Testis (tissue), 3 donors: ENCODE data around the gene ZNF883. TPM values are rescaled to one million over a fixed set of nuclear protein-coding genes. Genes with fewer than 3 reads are reported as not detected.

Experiments
- DNase-seq: peaks from one replicate; pipeline ENCODE4 v3.0.0-alpha.2; 2019
- H3K27ac ChIP-seq, 2 donors: fragments of 200-600 bp; sonication (generic); one replicate each; pipeline ENCODE4 v1.5.1; 2019
- H3K27me3 ChIP-seq: fragments of 200-600 bp; sonication (generic); one replicate; pipeline ENCODE4 v1.5.1; 2019
- H3K36me3 ChIP-seq: fragments of 200-600 bp; sonication (generic); one replicate; pipeline ENCODE4 v1.5.1; 2017; ENCODE audit warnings: low read depth; ENCODE audit errors: missing control alignments
- H3K4me1 ChIP-seq: fragments of 200-600 bp; sonication (generic); one replicate; pipeline ENCODE4 v1.5.1; 2019
- H3K4me3 ChIP-seq, 2 donors: fragments of 200-600 bp; sonication (generic); one replicate each; pipeline ENCODE4 v1.5.1; 2017 to 2019
- H3K9me3 ChIP-seq: fragments of 200-600 bp; sonication (generic); one replicate; pipeline ENCODE4 v1.5.1; 2017
- POLR2A ChIP-seq: fragments of 450-650 bp; IDR thresholded peaks from one replicate; pipeline ENCODE4 v1.6.1; 2017; ENCODE audit warnings: antibody characterized with exemption, mild to moderate bottlenecking, moderate library complexity
- WGBS, 2 donors: methylation state at CpG; one replicate each; pipeline ENCODE4 v1.1.5; 2018; 5-methylcytosine and 5-hydroxymethylcytosine counted together
- intact Hi-C: fragments of 100-400 bp; cut with DNase I; formaldehyde crosslinking; loops from one replicate; pipeline ENCODE4 v1.15.1; 2023; ENCODE audit warnings: low total_unique reads
- polyA plus RNA-seq: library from polyadenylated mRNA; stranded (reverse); fragments of 350-450 nt; fragmentation: Illumina TruSeq; extraction: RNeasy Lipid Tissue Mini Kit (QIAGEN cat#74804); gene quantifications from one replicate; pipeline ENCODE4 v1.2.3, GENCODE V29; 2014; ENCODE audit warnings: low read depth, low replicate concordance; ENCODE audit not compliant: insufficient read depth
- total RNA-seq, 2 donors: library from RNA; depleted of rRNA; stranded (reverse); fragments of >200 nt; gene quantifications; one replicate each; pipeline ENCODE4 v1.2.3, GENCODE V29; 2016
- TF ChIP-seq, protein P1 (sequence below), 3 experiments: fragments of 450-650 bp in 2 of 3; fragments of 200-600 bp in 1 of 3; sonication (generic) in 1 of 3; IDR thresholded peaks; one replicate each; pipeline ENCODE4 v1.5.1; 2016 to 2019; ENCODE audit warnings: antibody characterized with exemption in 3 of 3, mild to moderate bottlenecking in 2 of 3, moderate library complexity in 1 of 3

ZNF883 gene
- total and polyA plus RNA-seq, 3 donors from 2014 or later: 2.8 to 8.9 (median 8.6) TPM

DNA sequence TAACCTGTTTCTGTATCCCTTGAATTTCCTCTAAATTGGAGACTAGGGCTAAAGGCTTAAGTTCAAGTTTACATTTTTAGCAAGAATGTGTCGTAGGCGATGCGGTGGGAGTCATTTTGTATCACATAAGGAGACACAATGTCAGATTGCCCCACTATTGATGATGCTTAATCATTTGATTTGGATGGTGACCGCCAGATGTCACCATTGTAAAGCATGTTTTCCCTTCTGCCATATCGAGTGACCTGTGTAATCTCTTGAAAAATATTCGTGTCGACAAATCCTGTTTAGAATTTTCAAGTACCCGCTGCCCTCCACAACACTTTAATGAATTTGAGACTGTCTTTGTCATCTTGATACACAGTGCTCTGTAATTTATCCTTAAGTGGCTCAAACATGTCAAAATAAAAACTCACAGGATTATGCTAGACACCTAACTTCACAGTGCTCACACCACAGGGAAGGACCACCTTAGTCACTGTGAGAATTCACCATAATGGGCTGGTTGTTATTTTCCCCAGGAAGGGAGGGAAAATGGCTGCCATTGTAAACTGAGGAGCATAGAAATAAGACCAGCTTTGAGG is 86.8 kb downstream of the ZNF883 start:
- no peaks in the 10 kb centered on the region for H3K9me3 ChIP-seq
- TF ChIP-seq, protein P1, sequence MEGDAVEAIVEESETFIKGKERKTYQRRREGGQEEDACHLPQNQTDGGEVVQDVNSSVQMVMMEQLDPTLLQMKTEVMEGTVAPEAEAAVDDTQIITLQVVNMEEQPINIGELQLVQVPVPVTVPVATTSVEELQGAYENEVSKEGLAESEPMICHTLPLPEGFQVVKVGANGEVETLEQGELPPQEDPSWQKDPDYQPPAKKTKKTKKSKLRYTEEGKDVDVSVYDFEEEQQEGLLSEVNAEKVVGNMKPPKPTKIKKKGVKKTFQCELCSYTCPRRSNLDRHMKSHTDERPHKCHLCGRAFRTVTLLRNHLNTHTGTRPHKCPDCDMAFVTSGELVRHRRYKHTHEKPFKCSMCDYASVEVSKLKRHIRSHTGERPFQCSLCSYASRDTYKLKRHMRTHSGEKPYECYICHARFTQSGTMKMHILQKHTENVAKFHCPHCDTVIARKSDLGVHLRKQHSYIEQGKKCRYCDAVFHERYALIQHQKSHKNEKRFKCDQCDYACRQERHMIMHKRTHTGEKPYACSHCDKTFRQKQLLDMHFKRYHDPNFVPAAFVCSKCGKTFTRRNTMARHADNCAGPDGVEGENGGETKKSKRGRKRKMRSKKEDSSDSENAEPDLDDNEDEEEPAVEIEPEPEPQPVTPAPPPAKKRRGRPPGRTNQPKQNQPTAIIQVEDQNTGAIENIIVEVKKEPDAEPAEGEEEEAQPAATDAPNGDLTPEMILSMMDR (IDR thresholded peaks at IDR 0.05): peak; percentile 21 to 42 (median 25)
- TF ChIP-seq POLR2A: no peak
- no peaks in the 10 kb centered on the region for H3K36me3 ChIP-seq
- H3K4me1 ChIP-seq: no peaks in the 10 kb centered on the region
- intact Hi-C loops: no loop called here
- H3K4me3 ChIP-seq: no peak overlapping the region
- WGBS, 2 donors: 38% methylated on average over 8 of the region's 8 CpGs
- H3K27me3 ChIP-seq: no peaks in the 10 kb centered on the region
- no peak overlapping the region for H3K27ac ChIP-seq
- peak; percentile 35 for DNase-seq

DNA sequence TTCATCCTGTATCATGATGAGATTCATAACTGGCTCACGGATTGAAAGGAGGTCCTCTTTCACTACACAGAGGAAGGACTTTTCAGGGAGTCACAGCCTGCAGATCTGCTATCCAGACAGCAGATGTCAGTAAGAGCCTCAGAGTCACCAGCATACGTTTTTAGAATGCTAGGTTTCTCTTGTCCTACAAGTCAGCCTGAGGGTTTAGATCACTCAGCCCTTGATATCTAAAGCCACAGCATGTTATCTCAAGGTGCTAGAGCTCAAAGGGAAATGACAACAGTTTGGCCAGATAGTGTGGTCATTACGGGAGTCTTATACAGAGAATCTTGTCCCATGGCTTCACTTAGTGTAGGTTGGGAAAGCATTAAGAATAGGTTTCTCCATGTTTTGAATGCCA is 90.4 kb downstream of the ZNF883 start:
- no peaks in the 10 kb centered on the region for H3K9me3 ChIP-seq
- 27 to 32% methylated on average over 3 of the region's 3 CpGs for WGBS, 2 donors
- TF ChIP-seq POLR2A: no peak
- TF ChIP-seq, protein P1 (IDR thresholded peaks at IDR 0.05): peak; percentile 20 to 33 (median 24)
- peak; percentile 40 for DNase-seq
- H3K27me3 ChIP-seq: no peaks in the 10 kb centered on the region
- no peaks in the 10 kb centered on the region for H3K4me1 ChIP-seq
- no peak overlapping the region for H3K27ac ChIP-seq
- no peaks in the 10 kb centered on the region for H3K36me3 ChIP-seq
- intact Hi-C loops: no loop called here
- no peak overlapping the region for H3K4me3 ChIP-seq

DNA sequence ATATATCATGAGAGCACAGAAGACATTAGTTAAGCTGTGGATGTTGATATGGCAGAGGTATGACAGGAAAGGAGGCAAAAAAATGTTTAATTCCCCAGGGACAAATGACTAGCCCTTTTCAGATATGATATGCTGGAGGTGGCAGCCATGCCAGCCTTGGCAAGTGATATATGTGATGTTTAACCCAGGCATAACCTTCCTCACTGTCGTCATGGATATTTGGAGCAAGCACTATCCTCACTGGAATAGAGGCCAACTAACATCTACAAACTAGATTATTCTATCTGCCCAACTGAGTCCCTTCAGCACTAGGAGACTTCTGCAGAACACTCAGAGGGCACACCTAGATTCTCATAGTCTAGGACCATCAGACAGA is 94.0 kb downstream of the ZNF883 start:
- Histone ChIP-seq H3K27ac (no peak overlapping the region), H3K36me3 (no peaks in the 10 kb centered on the region), H3K4me3 (no peak overlapping the region), H3K4me1 (no peaks in the 10 kb centered on the region), H3K9me3 (no peaks in the 10 kb centered on the region), H3K27me3 (no peaks in the 10 kb centered on the region)
- intact Hi-C loops: no loop called here
- no peak for TF ChIP-seq POLR2A
- TF ChIP-seq, protein P1 (IDR thresholded peaks at IDR 0.05): no peak
- no peak for DNase-seq
- whole genome bisulfite sequencing, 2 donors: 69 to 74% methylated on average over 1 of the region's 1 CpG

- 62 to 71% methylated on average over 1 of the region's 1 CpG for WGBS, 2 donors
- no peaks in the 10 kb centered on the region for H3K4me1 ChIP-seq
- H3K27me3 ChIP-seq: no peaks in the 10 kb centered on the region
- no peak overlapping the region for H3K4me3 ChIP-seq
- H3K36me3 ChIP-seq: no peaks in the 10 kb centered on the region
- intact Hi-C loops: no loop called here
- TF ChIP-seq POLR2A: no peak
- TF ChIP-seq, protein P1 (IDR thresholded peaks at IDR 0.05): no peak
- no peak overlapping the region for H3K27ac ChIP-seq
- H3K9me3 ChIP-seq: no peaks in the 10 kb centered on the region
- no peak for DNase-seq
These were observed 94.7 kb downstream of the ZNF883 start for GRCh38 chr9:112917047-112917986.
